GDM1 (cell line): ENCODE results near the gene XYLT1.

Source experiments
- DNase-seq: peaks from one replicate; lab custom pipeline; 2025; lab: John Stamatoyannopoulos, UW

Gene XYLT1

DNA sequence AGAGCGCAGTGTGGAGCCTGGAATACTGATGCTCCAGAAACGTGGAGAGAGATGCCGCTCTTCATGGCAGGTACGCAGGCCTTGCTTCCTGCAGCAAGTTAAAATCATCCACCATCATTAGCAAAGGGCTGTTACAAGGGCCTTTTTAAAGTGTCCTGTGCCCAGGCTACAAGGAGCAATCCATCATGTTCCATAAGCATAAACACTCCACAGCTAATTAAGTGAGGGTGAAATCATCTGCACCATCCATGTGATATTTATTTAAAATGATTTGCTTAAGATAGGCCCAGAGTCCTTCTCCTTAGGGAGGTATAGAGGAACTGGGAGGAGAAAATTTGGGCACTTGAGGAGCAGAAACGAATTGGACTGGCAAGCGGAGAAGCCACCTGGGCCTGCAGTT is 372.1 kb downstream of the XYLT1 start:
- no peak for DNase-seq

DNA sequence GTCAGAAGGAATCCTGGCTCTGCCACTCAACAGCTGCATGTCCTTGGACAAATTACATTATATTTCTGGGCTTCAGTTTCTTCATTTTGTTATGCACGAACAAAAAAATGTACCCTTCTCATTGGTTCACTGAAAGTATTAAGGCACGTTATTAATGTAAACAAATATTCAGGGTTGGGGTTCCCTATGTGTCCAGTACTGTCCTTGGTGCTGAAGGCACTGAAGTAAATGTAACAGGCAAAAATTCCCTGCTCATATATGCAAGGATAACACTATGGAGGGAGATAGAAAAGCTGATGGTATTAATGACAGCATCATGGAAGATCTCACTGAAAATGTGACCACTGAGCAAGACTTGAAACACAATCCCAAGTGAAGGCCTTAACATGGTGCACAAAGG is 386.6 kb downstream of the XYLT1 start:
- DNase-seq = no peak

DNA sequence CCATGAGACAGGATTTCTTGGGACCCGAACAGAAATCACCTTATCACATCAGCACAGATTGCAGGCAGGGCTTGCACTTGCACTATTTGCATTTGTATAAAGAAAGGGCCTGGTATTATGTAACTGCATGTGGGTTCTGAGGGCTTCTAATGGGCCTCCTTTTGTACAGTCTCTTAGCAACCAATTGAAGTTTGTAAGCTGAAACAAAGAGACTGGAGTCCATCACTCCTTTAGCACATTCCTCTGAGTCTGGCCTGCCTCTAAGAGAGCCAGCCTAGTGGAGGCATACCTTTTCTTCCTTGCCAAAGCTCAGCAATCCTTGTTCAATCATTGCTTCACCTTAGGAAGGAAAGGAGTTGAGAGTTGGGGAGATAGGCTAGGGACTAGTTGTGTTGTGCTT is 387.1 kb downstream of the XYLT1 start:
- DNase-seq = no peak

DNA sequence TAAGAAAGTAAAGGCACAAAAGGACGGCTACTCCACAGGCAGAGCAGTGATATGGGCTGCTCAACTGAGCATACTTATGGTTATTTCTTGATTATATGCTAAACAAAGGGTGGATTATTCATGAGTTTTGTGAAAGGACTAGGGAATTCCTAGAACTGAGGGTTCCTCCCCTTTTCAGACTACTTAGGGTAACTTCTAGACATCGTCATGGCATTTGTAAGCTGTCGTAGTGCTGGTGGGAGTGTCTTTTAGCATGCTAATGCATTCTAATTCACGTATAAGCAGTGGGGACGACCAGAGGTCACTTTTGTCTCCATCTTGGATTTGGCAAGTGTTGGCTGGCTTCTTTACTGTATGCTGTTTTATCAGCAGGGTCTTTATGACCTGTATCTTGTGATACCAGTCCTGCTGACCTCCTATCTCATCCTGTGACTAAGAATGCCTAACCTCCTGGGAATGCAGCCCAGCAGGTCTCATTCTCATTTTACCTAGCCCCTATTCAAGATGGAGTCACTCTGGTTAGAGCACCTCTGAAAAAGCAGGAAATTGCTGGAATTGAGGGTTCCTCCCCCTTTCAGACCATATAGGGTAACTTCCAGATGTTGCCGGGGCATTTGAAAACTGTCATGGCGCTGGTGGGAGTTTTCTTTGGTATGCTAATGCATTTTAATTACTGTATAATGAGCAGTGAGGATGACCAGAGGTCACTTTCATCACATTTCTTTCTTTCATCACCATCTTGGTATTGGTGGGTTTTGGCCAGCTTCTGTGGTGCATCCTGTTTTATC is 388.5 kb downstream of the XYLT1 start:
- no peak for DNase-seq

DNA sequence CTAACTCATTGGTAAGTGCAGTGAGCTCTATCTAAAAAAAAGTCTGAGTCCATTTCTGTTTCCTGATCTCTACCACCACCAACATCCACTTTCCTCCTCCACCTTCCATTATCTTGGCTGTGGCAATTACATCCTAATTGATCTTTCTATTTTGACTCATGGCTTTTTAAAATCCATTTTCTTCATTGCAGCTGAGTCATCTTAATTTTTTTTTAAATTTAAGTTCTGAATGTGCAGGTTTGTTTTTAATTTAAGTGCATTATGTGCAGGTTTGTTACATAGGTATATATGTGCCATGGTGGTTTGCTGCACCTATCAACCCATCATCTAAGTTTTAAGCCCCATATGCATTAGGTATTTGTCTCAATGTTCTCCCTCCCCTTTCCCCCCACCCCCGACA is 390.7 kb downstream of the XYLT1 start:
- DNase-seq = no peak

DNA sequence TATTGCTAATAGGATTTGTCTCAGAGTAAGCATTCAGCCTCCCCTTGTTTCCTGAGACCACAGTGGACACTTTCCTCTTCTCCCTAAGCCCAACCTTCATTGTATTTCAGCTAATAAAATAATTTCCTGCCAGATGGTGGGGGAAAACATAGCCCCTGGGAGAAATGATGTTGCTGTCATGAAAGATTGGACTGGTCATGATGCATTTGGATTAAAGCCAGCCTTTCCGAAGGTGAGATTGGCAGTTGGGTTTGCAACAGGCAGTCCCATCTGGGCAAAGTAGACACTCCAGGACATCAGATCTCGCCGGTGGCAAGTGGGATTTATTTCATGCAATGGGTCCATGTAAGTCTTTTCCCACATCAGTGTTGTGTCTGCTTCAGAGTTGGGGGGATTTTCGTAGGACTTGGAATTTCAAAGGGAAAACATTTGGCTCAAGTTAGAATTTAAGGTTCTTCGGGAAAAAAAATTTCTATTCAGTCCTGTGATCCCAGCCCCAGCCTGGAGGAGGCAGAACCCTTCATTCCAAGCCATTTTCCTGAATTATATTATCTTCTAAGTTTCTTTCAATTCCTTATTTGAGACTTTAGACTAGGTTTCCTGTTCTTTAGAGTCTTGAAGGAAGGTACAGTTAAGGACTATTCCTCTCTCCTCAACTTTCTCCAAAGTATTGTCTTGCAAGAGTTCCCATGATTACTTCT is 391.7 kb downstream of the XYLT1 start:
- no peak for DNase-seq

DNA sequence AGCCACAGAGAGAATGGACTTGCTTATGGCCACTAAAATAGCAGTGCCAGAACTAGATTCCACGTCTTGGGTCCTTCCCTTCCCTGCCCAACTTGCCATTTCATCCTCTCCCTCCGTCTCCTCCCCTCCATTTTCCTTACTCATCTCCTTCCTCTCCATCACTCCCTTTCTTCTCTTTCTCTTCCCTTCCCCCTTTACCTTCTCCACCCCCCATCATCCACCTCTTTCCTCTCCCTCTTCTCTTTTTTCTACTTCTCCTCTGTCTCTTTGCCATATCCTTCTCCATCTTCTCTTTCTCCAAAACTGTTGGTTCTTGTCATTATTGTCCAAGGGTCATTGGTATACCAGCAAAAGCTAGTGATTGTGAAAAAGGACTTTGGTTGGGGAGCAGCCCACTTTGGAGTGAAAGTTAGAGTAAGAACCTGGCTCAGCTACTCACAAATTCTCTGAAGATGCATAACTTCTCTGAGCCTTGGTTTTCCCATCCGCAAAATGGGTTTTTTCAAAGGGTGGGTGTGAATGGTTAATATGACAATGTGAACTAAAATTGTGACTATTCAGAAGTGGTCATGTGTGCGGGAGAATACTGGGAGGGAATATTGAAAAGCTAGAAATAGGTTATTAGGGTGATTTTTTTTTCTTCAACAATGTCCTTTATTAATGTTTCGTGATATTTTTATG is 393.8 kb downstream of the XYLT1 start:
- DNase-seq = no peak

DNA sequence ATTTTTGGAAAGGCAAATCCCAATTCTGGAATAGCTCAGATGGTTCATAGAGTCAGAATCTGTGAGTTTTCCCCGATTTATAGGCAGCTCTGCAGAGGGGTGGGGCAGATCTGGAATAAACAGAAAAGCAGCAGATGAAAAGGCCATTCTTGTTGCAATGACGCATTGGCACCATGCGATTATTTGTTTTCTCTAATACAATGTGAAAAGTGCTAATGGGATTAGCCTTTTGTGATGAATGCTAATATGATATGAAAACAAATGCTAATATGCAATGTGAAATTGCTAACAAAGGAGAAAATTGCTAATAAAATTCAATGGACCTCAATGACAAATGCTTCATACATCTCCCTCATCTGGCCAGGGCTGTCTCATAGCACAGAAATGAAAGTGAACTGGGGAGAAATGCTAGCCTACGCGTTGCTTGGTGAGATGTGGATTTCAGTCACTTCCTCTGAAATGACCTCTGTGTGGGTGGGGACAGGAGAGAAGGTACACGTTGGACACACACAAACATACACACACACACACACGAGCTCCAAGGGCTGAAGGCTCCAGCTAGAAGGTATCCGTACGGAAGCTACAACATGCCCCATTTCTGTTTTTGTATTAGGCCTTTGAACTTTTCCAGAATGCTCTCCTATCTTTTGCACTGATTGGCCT is 394.5 kb downstream of the XYLT1 start:
- no peak for DNase-seq

DNA sequence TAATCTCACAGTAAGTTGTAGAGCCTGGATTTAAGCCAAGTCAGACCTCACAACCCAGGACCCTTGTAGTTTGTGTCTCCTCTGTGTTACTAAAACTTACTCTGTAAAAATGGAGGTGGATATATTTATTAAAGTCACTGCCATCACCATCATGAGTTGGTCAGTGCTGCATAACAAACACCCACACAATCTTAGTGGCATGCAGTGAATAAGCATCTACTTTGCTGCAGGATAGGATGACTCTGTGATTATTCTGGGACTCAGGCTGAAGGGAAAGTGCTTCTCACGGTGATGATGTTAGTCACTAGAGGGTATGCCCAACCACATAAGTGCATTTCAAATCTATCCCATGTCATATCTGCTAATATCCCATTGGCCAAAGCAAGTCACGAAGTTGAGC is 398.7 kb downstream of the XYLT1 start:
- no peak for DNase-seq

DNA sequence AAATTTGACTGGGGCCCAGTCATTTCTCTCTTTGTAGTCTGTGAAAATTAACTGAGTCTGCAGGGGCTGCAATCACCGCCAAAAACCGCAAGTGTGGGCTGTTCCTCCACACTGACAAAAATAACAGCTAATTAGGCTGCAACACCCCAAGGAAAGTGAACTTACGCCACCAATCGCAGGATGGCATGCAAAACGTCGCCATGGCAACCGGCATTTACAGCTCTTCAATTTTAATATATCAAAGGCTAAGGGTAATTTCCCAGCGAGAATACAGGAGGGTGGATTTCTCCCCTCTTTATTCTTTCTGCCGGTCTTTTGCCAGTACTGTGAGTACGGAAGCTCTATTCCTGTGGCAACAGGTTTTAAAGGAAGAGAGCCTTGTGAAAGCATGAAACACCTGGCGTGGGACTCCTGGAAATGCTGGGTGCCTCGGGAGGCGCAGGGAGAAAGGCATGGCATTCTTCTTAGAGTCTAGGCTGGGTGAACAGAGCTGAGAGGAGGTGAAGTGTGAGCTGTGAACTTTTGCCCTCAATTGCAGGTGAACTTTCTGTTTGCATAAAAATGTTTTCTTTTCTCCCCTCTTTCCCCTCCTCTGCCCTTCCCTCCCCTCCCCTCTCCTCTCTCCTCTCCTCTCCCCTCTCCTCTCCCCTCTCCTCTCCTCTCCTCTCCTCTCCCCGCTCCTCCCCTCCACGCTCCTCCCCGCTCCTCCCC is 399.7 kb downstream of the XYLT1 start:
- DNase-seq = no peak

DNA sequence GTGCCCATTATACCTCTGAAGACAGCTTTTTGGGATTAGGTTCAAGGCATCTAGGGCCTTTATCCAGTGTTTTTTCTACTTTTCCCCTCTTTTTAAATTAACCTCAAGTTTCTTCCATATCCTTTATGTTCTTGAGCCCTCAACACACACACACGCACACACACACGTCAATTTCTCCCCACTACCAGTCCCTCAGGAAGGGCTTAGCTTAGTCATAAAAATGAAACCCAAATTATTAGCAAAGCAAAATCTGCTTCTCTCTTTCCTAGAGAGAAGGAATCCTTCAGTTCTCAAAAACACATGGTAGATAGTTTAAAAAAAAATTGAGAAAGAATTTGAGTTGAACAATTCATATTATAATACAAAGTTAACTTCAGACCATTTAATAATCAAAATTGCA is 401.1 kb downstream of the XYLT1 start:
- no peak for DNase-seq

DNA sequence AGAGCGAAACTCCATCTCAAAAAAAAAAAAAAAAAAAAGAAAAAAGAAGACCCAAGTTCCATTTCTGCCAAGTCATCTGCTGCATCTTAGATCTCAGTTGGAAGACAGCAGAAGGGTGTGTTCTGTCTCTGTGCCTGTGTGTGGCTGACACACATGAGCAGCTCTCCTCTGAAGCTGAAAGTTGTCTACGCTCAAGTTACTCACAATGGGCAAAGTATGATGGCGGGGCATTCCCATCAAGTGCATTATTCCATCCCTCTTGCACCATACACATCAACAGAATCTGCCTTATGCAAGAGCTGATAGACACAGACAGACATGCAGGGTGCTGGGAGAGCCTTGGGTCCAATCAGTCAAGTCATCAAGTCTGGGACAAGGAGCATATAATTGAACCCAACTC is 402.2 kb downstream of the XYLT1 start:
- DNase-seq = no peak

DNA sequence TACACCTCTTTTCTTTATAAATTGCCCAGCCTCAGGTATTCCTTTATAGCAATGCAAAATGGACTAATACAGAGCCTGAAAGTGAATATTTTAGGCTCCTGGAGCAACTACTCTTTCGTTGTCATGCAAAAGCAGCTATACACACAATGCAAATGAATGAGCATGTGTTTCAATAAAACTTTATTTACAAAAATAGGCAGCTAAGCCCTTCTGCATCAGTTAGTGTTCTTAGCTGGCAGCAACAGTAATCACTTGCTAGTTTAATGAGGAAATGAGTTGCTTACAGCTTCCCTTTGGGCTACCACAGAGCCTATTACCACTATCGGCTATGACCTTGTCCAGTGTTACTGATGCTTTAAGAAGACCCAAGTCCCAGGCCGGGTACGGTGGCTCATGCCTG is 402.9 kb downstream of the XYLT1 start:
- DNase-seq = no peak

DNA sequence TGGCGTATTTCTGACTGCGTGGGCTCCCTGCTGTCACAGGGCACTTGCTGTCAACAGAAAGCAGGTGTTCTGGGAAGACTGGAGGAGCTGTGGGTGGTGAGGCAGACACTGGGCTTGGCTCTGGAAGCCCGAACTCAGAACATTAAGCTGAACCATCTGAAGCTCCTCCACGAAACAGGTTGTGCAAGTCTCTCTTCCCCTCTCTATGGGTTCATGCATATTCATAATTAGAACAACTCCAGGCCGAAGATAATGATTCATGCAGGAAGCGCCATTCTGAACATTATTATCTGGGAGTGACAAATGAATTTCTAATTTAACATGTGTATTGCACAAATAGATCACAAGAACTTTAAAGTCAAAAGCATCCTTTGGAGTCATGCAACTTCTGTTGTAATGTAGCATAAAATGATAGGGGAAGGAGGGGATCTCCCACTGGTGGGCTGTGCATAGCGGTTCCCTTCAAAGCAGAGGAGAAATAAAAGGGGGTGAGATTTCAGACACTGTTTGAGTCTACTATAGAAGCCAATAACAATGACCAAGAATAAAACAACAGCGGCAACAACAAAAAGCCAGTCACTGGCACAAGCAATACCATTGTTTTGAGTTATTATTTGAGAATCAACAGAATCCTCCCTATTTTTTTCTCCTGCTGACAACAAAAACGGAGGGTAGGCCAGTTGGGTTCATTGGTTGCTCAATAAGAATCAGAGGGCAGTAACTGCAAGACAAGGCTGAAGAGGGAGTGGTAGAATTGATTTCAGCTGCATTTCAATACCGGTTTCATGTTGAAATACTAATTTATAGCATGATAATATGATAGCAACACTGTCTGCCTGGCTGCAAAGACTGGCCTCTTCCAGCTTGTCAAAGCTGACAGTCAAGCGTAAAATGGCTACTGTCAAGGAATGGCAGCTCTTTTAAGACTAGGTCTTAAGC is 407.3 kb downstream of the XYLT1 start:
- no peak for DNase-seq

DNA sequence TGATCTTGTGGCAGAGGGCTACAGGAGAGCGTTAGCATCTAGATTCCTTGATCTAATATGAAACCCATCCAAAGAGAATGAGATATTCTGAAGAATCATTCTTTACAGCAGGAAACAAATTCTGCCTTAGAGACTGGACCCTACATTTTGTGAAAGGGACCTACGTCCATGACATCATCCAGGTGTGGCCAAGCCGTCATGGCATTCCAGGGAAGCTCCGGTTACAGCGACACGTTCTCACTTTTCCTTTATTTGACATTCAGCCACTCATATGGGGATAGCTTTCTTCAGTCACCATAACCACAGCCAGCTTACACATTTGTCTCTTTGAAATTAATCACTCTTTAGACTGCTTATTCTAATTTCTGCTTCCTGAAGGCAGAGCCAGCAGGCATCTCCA is 408.1 kb downstream of the XYLT1 start:
- DNase-seq = no peak

DNA sequence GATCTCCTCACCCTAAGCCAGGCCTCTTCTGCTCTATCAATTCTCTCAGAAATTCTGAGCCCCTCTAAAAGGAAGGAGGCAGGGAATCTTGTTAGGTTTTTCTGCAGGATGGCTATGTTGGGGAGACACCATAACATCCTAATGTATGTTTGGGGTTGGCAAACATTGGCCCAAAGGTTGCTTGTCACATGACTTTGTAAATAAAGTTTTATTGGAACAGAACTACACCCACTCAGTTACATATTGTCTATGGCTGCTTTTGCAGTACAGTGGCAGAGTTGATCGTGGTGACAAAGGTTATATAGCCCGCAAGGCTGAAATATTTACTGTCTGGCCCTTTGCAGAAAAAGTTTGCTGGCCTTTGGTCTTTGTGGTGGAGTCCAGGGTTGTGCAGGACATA is 409.4 kb downstream of the XYLT1 start:
- DNase-seq = no peak

DNA sequence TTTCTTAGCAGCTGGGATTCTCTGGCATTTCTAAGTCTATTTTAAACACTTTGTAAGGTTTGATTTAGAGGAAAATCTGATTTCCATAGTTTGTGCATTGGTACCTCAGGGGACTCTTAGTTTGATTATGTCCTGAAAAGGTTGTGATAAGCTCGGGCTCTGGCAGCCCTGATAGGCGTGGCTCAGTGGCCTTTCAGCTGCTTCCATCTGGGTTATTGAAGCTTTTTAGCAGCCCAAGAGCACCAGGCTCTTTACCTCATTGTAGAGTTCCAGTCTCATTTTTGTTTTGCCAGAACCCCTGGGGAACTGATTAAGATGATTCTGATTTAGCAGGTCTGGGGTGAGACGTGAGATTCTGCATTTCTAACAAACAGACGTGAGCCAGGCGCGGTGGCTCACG is 412.3 kb downstream of the XYLT1 start:
- DNase-seq = no peak

DNA sequence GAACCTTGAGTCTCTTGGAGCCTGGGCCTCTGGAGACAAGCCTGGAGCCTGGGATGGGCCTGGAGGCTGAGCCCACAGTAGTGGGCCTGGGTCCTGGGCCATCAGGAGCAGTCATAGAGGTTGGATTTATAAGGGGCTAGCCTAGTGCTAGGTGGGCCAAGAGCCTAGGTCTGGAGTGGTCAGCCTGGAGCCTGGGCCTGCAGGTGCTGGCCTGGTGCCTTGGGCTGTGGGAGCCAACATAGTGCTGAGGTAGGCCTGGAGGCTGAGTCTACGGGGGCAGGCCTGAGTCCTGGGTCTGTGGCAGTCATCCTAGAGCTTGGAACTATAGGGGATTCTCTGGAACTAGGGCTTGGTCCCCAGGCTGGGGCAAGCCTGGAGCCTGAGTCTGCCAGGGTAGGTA is 414.1 kb downstream of the XYLT1 start:
- DNase-seq = no peak

DNA sequence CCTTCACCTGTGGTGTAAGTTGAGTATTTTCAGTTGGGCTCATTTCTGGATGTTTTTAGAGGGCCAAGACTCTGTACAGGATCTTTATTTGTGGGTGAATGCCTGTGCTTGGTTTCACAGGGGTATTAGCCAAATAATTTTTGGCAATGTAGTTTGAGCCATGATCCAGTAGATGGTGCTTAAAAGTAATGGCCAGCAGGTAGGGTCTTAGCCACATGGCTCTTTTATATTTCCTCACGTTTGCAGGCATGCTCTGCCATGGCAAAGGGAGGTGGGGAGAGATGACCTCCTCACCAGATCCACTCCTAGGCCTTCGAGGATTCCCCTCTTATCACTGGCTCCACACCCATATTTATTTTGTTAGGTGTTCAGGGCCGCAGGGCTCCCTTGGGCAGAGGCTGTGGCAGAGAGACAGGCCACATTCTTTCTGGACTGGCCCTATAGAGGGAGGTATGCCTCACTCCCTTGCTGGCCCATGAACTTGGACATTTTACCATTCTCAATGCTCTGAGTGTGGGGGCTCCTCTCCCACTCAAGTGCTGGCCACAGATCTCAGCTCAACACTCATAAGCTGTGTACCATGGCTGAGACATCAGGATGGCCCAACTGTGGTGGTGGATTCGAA is 417.1 kb downstream of the XYLT1 start:
- no peak for DNase-seq
